HEK293 (cell line): Measurements from ENCODE around the gene PRR20A.
"Not testable (repeated sequence)": the region's sequence is repeated elsewhere in the genome, so short reads cannot be mapped to it uniquely, and the experiment has no call there.

ENCODE experiments used
- CTCF ChIA-PET: fragments of 350-600 bp; formaldehyde crosslinking; extraction: SDS; loops from one replicate; lab custom pipeline; 2021; ENCODE audit warnings: antibody characterized with exemption; lab: Yijun Ruan, JAX
- POLR2A ChIA-PET: fragments of 300-600 bp; formaldehyde crosslinking; extraction: SDS; loops from one replicate; lab custom pipeline; 2020; ENCODE audit warnings: antibody characterized with exemption, inconsistent platforms; lab: Yijun Ruan, JAX
- H3K27ac ChIP-seq: fragments of 200-500 bp; sonication (Bioruptor generic); 2 replicates; pipeline ENCODE4 v1.5.1; 2014; ENCODE audit warnings: low read depth, low read length, control low read depth, inconsistent platforms; ENCODE audit errors: extremely low read depth
- H3K36me3 ChIP-seq, 2 experiments: fragments of 200-500 bp in 1 of 2; sonication (Bioruptor generic) in 1 of 2; 1 replicate in 1 of 2; 2 replicates in 1 of 2; pipeline ENCODE4 v1.5.1; 2014 to 2017; ENCODE audit warnings: inconsistent platforms in 2 of 2, low read length in 2 of 2; ENCODE audit not compliant: control insufficient read depth in 2 of 2, insufficient read depth in 1 of 2
- H3K4me1 ChIP-seq: fragments of 200-500 bp; sonication (Bioruptor generic); 2 replicates; pipeline ENCODE4 v1.5.1; 2014; ENCODE audit warnings: mild to moderate bottlenecking, low read length, inconsistent platforms; ENCODE audit not compliant: control insufficient read depth, insufficient read depth
- H3K4me3 ChIP-seq: 2 replicates; pipeline ENCODE4 v1.5.1; 2011; ENCODE audit warnings: low read depth, mild to moderate bottlenecking, control low read depth, low read length, moderate library complexity
- H3K9me3 ChIP-seq: fragments of 200-500 bp; sonication (Bioruptor generic); 2 replicates; pipeline ENCODE4 v1.5.1; 2014; ENCODE audit warnings: low read depth, low read length, inconsistent platforms; ENCODE audit not compliant: control insufficient read depth, insufficient read depth
- GLIS2 ChIP-seq: fragments of 450-650 bp; formaldehyde crosslinking; IDR thresholded peaks from 2 replicates; pipeline ENCODE4 v1.5.1; 2016; ENCODE audit warnings: missing biosample characterization, missing genetic modification characterization
- HOXD13 ChIP-seq: sonication (generic); formaldehyde crosslinking; IDR thresholded peaks from 2 replicates; pipeline ENCODE4 v1.8.0; 2022; ENCODE audit warnings: missing genetic modification reagents, borderline replicate concordance
- SP2 ChIP-seq: fragments of 450-650 bp; formaldehyde crosslinking; IDR thresholded peaks from 2 replicates; pipeline ENCODE4 v1.5.1; 2016; ENCODE audit warnings: missing biosample characterization, missing genetic modification characterization
- ZBTB1 ChIP-seq: fragments of 450-650 bp; formaldehyde crosslinking; IDR thresholded peaks from 2 replicates; pipeline ENCODE4 v1.5.1; 2016; ENCODE audit warnings: missing biosample characterization, missing genetic modification characterization
- ZBTB7A ChIP-seq: fragments of 450-650 bp; formaldehyde crosslinking; IDR thresholded peaks from 2 replicates; pipeline ENCODE4 v1.5.1; 2016; ENCODE audit warnings: low read depth, missing biosample characterization, missing genetic modification characterization
- ZFHX2 ChIP-seq: fragments of 450-650 bp; formaldehyde crosslinking; conservative IDR thresholded peaks from 2 replicates; pipeline ENCODE4 v1.5.1; 2016; ENCODE audit warnings: missing biosample characterization, missing genetic modification characterization
- ZNF169 ChIP-seq: fragments of 450-650 bp; formaldehyde crosslinking; IDR thresholded peaks from 2 replicates; pipeline ENCODE4 v1.5.1; 2016; ENCODE audit warnings: missing biosample characterization, missing genetic modification characterization
- ZNF37A ChIP-seq: fragments of 450-650 bp; IDR thresholded peaks from 2 replicates; pipeline ENCODE4 v1.5.1; 2018; ENCODE audit warnings: missing biosample characterization, missing genetic modification characterization
- ZNF416 ChIP-seq: fragments of 450-650 bp; formaldehyde crosslinking; IDR thresholded peaks from 2 replicates; pipeline ENCODE4 v1.5.1; 2016; ENCODE audit warnings: missing biosample characterization, missing genetic modification characterization
- ZNF621 ChIP-seq: fragments of 450-650 bp; formaldehyde crosslinking; IDR thresholded peaks from 2 replicates; pipeline ENCODE4 v1.5.1; 2017; ENCODE audit warnings: missing biosample characterization, missing genetic modification characterization
- ZNF768 ChIP-seq: fragments of 450-650 bp; formaldehyde crosslinking; IDR thresholded peaks from 2 replicates; pipeline ENCODE4 v1.5.1; 2018; ENCODE audit warnings: missing biosample characterization, mild to moderate bottlenecking, missing genetic modification characterization
- ZNF785 ChIP-seq: fragments of 450-650 bp; formaldehyde crosslinking; IDR thresholded peaks from 2 replicates; pipeline ENCODE4 v1.5.1; 2016; ENCODE audit warnings: missing biosample characterization, missing genetic modification characterization
- TF ChIP-seq, protein P1 (sequence below): fragments of 450-650 bp; formaldehyde crosslinking; IDR thresholded peaks from 2 replicates; pipeline ENCODE4 v1.5.1; 2016; ENCODE audit warnings: missing biosample characterization, missing genetic modification characterization

PRR20A gene

GRCh38 chr13:57138988-57139387 lies 1.7 kb upstream of the PRR20A start:
- H3K4me1 ChIP-seq, result no peaks in the 10 kb centered on the region
- CTCF ChIA-PET, result no interaction called here
- no peaks in the 10 kb centered on the region for H3K9me3 ChIP-seq
- no peak overlapping the region for H3K27ac ChIP-seq
- no peaks in the 10 kb centered on the region for H3K36me3 ChIP-seq
- no peak overlapping the region for H3K4me3 ChIP-seq
- TF ChIP-seq ZFHX2 (tag by site-specific recombination) (no peak), GLIS2 (tag by site-specific recombination) (no peak), HOXD13 (CRISPR knock-in tag) (no peak), ZNF785 (no peak), ZBTB7A (tag by site-specific recombination) (no peak), ZNF768 (tag by site-specific recombination) (no peak), SP2 (no peak), ZNF621 (no peak), ZNF416 (tag by site-specific recombination) (no peak), ZBTB1 (tag by site-specific recombination) (no peak), ZNF169 (tag by site-specific recombination) (no peak), ZNF37A (no peak)
- TF ChIP-seq, protein P1, sequence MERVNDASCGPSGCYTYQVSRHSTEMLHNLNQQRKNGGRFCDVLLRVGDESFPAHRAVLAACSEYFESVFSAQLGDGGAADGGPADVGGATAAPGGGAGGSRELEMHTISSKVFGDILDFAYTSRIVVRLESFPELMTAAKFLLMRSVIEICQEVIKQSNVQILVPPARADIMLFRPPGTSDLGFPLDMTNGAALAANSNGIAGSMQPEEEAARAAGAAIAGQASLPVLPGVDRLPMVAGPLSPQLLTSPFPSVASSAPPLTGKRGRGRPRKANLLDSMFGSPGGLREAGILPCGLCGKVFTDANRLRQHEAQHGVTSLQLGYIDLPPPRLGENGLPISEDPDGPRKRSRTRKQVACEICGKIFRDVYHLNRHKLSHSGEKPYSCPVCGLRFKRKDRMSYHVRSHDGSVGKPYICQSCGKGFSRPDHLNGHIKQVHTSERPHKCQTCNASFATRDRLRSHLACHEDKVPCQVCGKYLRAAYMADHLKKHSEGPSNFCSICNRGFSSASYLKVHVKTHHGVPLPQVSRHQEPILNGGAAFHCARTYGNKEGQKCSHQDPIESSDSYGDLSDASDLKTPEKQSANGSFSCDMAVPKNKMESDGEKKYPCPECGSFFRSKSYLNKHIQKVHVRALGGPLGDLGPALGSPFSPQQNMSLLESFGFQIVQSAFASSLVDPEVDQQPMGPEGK, result no peak
- TF ChIP-seq, all 188 proteins: peak for 0
- POLR2A ChIA-PET, result no interaction called here

DNA sequence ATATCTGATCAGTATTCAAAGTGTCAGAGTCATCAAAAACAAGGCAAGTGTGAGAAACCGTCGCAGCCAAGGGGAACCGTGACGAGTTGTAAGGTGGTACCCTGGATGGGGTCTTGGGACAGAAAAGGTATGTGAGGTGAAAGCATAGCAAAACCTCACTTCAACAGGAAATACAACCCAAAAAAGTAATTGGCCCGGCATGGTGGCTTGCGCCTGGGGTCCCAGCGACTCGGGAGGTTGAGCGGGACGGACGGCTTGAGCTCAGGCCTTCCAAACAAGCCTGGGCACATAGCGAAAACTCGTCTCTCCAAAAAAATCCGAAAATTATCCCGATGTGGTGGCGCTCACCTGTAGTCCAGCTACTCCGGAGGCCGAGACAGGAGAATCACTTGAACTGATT lies 937 bp upstream of the PRR20A start:
- H3K36me3 ChIP-seq, POLR2A ChIA-PET, CTCF ChIA-PET: not testable (repeated sequence)

DNA sequence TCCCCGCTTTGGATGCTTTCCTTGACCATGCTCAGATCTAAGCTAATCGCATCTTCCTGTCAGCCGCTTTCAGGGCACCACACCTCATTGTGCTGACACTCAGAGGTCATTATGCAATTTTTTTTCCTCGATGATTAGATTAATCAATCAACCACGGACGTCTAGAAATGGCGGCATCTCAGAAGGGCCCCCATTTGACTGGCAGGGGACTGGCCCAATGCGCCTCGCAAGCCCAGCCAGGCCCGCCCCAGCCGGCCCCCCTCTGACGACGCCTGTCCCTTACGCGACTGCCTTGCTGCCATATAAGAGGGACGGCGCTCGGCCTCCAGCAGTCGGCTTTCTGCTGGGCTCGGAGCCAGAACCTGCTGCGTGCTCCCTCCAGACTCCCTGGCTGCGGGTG lies 6.5 kb downstream of the PRR20A start, which contains the start of gene PRR20B:
Gene PRR20B (plus strand): TSS at position 301 of the 400 bp plus-strand sequence. CDS start 387 bp downstream, outside the sequence.
- CTCF ChIA-PET, H3K4me3 ChIP-seq, H3K27ac ChIP-seq, H3K4me1 ChIP-seq, H3K36me3 ChIP-seq, POLR2A ChIA-PET, H3K9me3 ChIP-seq: not testable (repeated sequence)

More for the DNA sequence above, 937 bp upstream of the PRR20A start:
- not testable (repeated sequence) for H3K4me3 ChIP-seq, H3K9me3 ChIP-seq, H3K27ac ChIP-seq, H3K4me1 ChIP-seq

DNA sequence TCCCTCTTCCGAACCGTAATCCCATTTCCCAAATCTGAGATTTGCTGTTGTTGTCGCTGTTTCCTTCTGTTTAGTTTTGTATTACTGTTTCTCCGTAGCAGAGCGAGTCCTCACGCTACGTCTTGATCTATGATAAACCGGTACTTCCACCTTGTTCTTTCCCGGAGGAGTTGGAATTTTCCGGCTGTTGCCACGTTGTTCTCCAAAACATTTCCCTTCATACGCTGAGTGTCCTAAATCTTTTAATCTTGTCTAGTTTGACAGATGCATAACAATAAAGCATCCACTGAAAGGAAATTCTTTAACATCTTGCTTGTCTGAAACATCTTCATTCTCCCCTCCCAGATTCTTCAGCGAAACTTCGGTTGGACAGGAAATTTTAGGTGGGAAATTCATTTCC lies 7.4 kb downstream of the PRR20A start:
- POLR2A ChIA-PET, H3K27ac ChIP-seq, H3K9me3 ChIP-seq, H3K36me3 ChIP-seq, CTCF ChIA-PET, H3K4me3 ChIP-seq, H3K4me1 ChIP-seq: not testable (repeated sequence)

GRCh38 chr13:57153761-57154160 lies 13.0 kb downstream of the PRR20A start, which contains the start of gene PRR20C:
PRR20C (plus strand) TSS chr13:57154061; CDS start chr13:57154448, 387 bp downstream.
- H3K4me1 ChIP-seq, H3K27ac ChIP-seq, H3K36me3 ChIP-seq, CTCF ChIA-PET, H3K9me3 ChIP-seq, POLR2A ChIA-PET, H3K4me3 ChIP-seq: not testable (repeated sequence)

DNA sequence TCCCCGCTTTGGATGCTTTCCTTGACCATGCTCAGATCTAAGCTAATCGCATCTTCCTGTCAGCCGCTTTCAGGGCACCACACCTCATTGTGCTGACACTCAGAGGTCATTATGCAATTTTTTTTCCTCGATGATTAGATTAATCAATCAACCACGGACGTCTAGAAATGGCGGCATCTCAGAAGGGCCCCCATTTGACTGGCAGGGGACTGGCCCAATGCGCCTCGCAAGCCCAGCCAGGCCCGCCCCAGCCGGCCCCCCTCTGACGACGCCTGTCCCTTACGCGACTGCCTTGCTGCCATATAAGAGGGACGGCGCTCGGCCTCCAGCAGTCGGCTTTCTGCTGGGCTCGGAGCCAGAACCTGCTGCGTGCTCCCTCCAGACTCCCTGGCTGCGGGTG lies 19.6 kb downstream of the PRR20A start, which contains the start of gene PRR20D:
Gene PRR20D (plus strand): TSS at position 301 of the 400 bp plus-strand sequence. CDS start 387 bp downstream, outside the sequence.
- H3K9me3 ChIP-seq, H3K27ac ChIP-seq, H3K4me3 ChIP-seq, H3K4me1 ChIP-seq, POLR2A ChIA-PET, H3K36me3 ChIP-seq, CTCF ChIA-PET: not testable (repeated sequence)

GRCh38 chr13:57166897-57167296 lies 26.2 kb downstream of the PRR20A start, which contains the start of gene PRR20E:
PRR20E (plus strand) TSS chr13:57167197; CDS start chr13:57167584, 387 bp downstream.
- POLR2A ChIA-PET, H3K36me3 ChIP-seq, H3K9me3 ChIP-seq, H3K4me1 ChIP-seq, CTCF ChIA-PET, H3K4me3 ChIP-seq, H3K27ac ChIP-seq: not testable (repeated sequence)
